SU-DHL-6 (cell line): ENCODE measurements around the gene CTBP1.
A peak's percentile ranks its signal among the peaks of the same experiment; 100 is the strongest.

Experiments
- H2AFZ ChIP-seq: fragments of 200-600 bp; sonication (generic); 2 replicates; pipeline ENCODE4 v1.6.1; 2014; ENCODE audit warnings: low read depth, mild to moderate bottlenecking, moderate library complexity, mixed read lengths, antibody characterized with exemption, low read length; ENCODE audit not compliant: severe bottlenecking
- H3F3A ChIP-seq: fragments of 200-600 bp; shearing (Covaris generic); 2 replicates; pipeline ENCODE4 v1.6.0; 2016; ENCODE audit warnings: antibody characterized with exemption, mild to moderate bottlenecking; ENCODE audit not compliant: insufficient read depth
- H3K27ac ChIP-seq: fragments of 200-600 bp; sonication (generic); 2 replicates; pipeline ENCODE4 v1.5.1; 2016; ENCODE audit warnings: low read depth, mild to moderate bottlenecking, low read length, moderate library complexity, mixed read lengths
- H3K27me3 ChIP-seq: fragments of 200-600 bp; sonication (generic), shearing (Covaris generic); 2 replicates; pipeline ENCODE4 v1.6.0; 2014; ENCODE audit warnings: mild to moderate bottlenecking, low read length
- H3K36me3 ChIP-seq: fragments of 200-600 bp; sonication (generic); 2 replicates; pipeline ENCODE4 v1.6.1; 2014; ENCODE audit warnings: mild to moderate bottlenecking, low read length, mixed read lengths
- H3K4me2 ChIP-seq: fragments of 300-600, 200-600 bp; shearing (Covaris generic), sonication (generic); 2 replicates; pipeline ENCODE4 v1.6.0; 2014; ENCODE audit warnings: low read length, low read depth, mild to moderate bottlenecking; ENCODE audit not compliant: poor library complexity, severe bottlenecking
- H3K4me3 ChIP-seq: fragments of 200-600 bp; sonication (generic); 2 replicates; pipeline ENCODE4 v1.5.1; 2014; ENCODE audit warnings: antibody characterized with exemption, low read length, mild to moderate bottlenecking, mixed read lengths; ENCODE audit not compliant: insufficient read depth, poor library complexity, severe bottlenecking
- H3K79me2 ChIP-seq: fragments of 200-600 bp; sonication (generic); 2 replicates; pipeline ENCODE4 v1.6.1; 2014; ENCODE audit warnings: mild to moderate bottlenecking, low read length, moderate library complexity; ENCODE audit not compliant: insufficient read depth
- H3K9ac ChIP-seq: fragments of 200-600 bp; sonication (generic); 2 replicates; pipeline ENCODE4 v1.7.0; 2014; ENCODE audit warnings: mild to moderate bottlenecking, low read length
- H3K9me2 ChIP-seq: fragments of 200-600 bp; sonication (generic); replicated peaks from 2 replicates; pipeline ENCODE4 v1.6.1; 2014; ENCODE audit warnings: low read length; ENCODE audit not compliant: insufficient read depth
- H3K9me3 ChIP-seq: fragments of 200-600 bp; sonication (generic); 2 replicates; pipeline ENCODE4 v1.6.1; 2014; ENCODE audit warnings: low read length, mixed read lengths; ENCODE audit not compliant: insufficient read depth
- H4K20me1 ChIP-seq: fragments of 200-600 bp; sonication (generic); 2 replicates; pipeline ENCODE4 v1.6.1; 2014; ENCODE audit warnings: low read depth, mild to moderate bottlenecking, antibody characterized with exemption, low read length, moderate library complexity, mixed read lengths
- CTCF ChIP-seq: fragments of 200-600 bp; sonication (generic); IDR thresholded peaks from one replicate; pipeline ENCODE4 v1.5.1; 2017; ENCODE audit warnings: antibody characterized with exemption, mild to moderate bottlenecking, low read length, moderate library complexity; ENCODE audit not compliant: insufficient read depth, poor library complexity, severe bottlenecking
- EZH2phosphoT487 ChIP-seq: fragments of 200-600 bp; sonication (generic), shearing (Covaris generic); conservative IDR thresholded peaks from 2 replicates; pipeline ENCODE4 v1.6.1; 2018; ENCODE audit warnings: mild to moderate bottlenecking, antibody characterized with exemption, low read length, moderate library complexity, mixed read lengths

The CTBP1 gene

GRCh38 chr4:1202526-1203011 is 46.4 kb downstream of the CTBP1 start:
- no peak overlapping the region for H3K9ac ChIP-seq

GRCh38 chr4:1201851-1202525 is 46.9 kb downstream of the CTBP1 start:
- Histone ChIP-seq H3K9me3 (no peaks in the 10 kb centered on the region), H3K27me3 (no peaks in the 10 kb centered on the region), H3K9ac (peak overlapping the region; percentile 61), H2AFZ (no peak overlapping the region), H4K20me1 (no peaks in the 10 kb centered on the region), H3K4me2 (peak overlapping the region; percentile 61), H3K4me3 (no peak overlapping the region), H3F3A (peaks cover 20% of the 10 kb centered on the region), H3K36me3 (no peaks in the 10 kb centered on the region), H3K79me2 (0 out of 2 replicates have a peak, but pooled peaks cover 6% of the 10 kb centered on the region), H3K9me2 (no peaks in the 10 kb centered on the region), H3K27ac (peak overlapping the region; percentile 92)
- TF ChIP-seq EZH2phosphoT487 (no peak), CTCF (no peak)

More at GRCh38 chr4:1202526-1203011, 46.4 kb downstream of the CTBP1 start:
- H3K79me2 ChIP-seq, result 0 out of 2 replicates have a peak, but pooled peaks cover 6% of the 10 kb centered on the region
- H3K27ac ChIP-seq, result peak overlapping the region; percentile 92
- H3K4me2 ChIP-seq, result no peak overlapping the region
- no peak overlapping the region for H2AFZ ChIP-seq
- TF ChIP-seq CTCF (no peak), EZH2phosphoT487 (no peak)
- peaks cover 20% of the 10 kb centered on the region for H3F3A ChIP-seq
- no peaks in the 10 kb centered on the region for H3K9me2 ChIP-seq
- H4K20me1 ChIP-seq, result no peaks in the 10 kb centered on the region
- H3K36me3 ChIP-seq, result no peaks in the 10 kb centered on the region
- no peak overlapping the region for H3K4me3 ChIP-seq
- H3K27me3 ChIP-seq, result no peaks in the 10 kb centered on the region
- no peaks in the 10 kb centered on the region for H3K9me3 ChIP-seq

GRCh38 chr4:1200425-1201035 is 48.4 kb downstream of the CTBP1 start:
- H2AFZ ChIP-seq, result no peak overlapping the region

More at GRCh38 chr4:1200425-1201035, 48.4 kb downstream of the CTBP1 start:
- Histone ChIP-seq H3K9me3 (no peaks in the 10 kb centered on the region), H3K9me2 (no peaks in the 10 kb centered on the region), H3F3A (peaks cover 20% of the 10 kb centered on the region), H3K36me3 (no peaks in the 10 kb centered on the region), H3K9ac (peak overlapping the region; percentile 61), H3K27me3 (no peaks in the 10 kb centered on the region), H3K79me2 (0 out of 2 replicates have a peak, but pooled peaks cover 6% of the 10 kb centered on the region), H3K27ac (peak overlapping the region; percentile 92), H3K4me2 (peak overlapping the region; percentile 61), H3K4me3 (peak overlapping the region; percentile 42), H4K20me1 (no peaks in the 10 kb centered on the region)
- no peak for TF ChIP-seq EZH2phosphoT487
- TF ChIP-seq CTCF, result no peak
